ENCODE results near the gene ZNF451.

DNA sequence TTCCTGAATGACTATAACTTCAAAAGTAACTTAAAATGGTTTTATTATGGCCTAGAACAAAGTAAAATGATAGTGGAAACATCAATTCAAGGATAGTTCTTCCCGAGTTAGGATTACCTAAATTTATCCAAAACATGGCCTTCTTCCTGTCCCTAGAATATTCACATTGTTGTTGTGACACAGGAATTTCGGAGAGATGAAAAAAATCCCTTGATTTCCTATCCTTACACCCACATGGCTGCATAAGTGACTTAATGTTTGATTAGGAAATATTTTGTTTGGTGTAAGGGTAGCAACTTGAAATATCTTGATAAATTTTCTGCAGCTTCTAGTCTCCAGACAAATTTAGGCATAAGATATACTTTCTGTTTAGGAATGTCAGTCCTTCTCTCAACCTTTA lies 27.8 kb downstream of the ZNF451 start:
- no peak for TF ChIP-seq CTCF (IDR thresholded peaks at IDR 0.05)
- TF ChIP-seq POLR2A (IDR thresholded peaks at IDR 0.05), result no peak
